ENCODE measurements around the gene KRTAP10-7.

- no peak for TF ChIP-seq CTCF (IDR thresholded peaks at IDR 0.05; ENCODE audit: low read depth, low read length, poor library complexity, severe bottlenecking)
- no peak for TF ChIP-seq EZH2phosphoT487 (IDR thresholded peaks at IDR 0.05; ENCODE audit: borderline replicate concordance, low read length)
Observed at GRCh38 chr21:44614961-44615391, 14.6 kb downstream of the KRTAP10-7 start.
